ENCODE measurements around the gene GMCL1. TPM values are rescaled to one million over a fixed set of nuclear protein-coding genes. Genes with fewer than 3 reads are reported as not detected.

GMCL1 gene
- total and polyA plus RNA-seq, 9 of the 15 experiments (the other 6 are each of a cell fraction or from before 2014, with no cell fraction given) = 7.0 to 27.3 (median 15.4) TPM

GRCh38 chr2:69828938-69829255 is 563 bp upstream of the GMCL1 start (continued):
- TF ChIP-seq FOXP4 (CRISPR knock-in tag; IDR thresholded peaks at IDR 0.05; ENCODE audit: borderline replicate concordance) = no peak
- TF ChIP-seq NBN (IDR thresholded peaks at IDR 0.05; ENCODE audit: low read depth) = 0 out of 2 replicates have a peak, but pooled peaks have one; percentile 26
- TF ChIP-seq MLLT1 (IDR thresholded peaks at IDR 0.05) = no peak
- TF ChIP-seq SMAD2 (IDR thresholded peaks at IDR 0.05; ENCODE audit: low read depth, low read length) = no peak
- TF ChIP-seq AFF4 (CRISPR knock-in tag; IDR thresholded peaks at IDR 0.05) = no peak
- TF ChIP-seq CREB1 (IDR thresholded peaks at IDR 0.05) = no peak
- no peak for TF ChIP-seq CREB1 (CRISPR knock-in tag; IDR thresholded peaks at IDR 0.05)
- no peak for TF ChIP-seq ARID2 (IDR thresholded peaks at IDR 0.05)
- TF ChIP-seq, protein P1, sequence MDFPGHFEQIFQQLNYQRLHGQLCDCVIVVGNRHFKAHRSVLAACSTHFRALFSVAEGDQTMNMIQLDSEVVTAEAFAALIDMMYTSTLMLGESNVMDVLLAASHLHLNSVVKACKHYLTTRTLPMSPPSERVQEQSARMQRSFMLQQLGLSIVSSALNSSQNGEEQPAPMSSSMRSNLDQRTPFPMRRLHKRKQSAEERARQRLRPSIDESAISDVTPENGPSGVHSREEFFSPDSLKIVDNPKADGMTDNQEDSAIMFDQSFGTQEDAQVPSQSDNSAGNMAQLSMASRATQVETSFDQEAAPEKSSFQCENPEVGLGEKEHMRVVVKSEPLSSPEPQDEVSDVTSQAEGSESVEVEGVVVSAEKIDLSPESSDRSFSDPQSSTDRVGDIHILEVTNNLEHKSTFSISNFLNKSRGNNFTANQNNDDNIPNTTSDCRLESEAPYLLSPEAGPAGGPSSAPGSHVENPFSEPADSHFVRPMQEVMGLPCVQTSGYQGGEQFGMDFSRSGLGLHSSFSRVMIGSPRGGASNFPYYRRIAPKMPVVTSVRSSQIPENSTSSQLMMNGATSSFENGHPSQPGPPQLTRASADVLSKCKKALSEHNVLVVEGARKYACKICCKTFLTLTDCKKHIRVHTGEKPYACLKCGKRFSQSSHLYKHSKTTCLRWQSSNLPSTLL (IDR thresholded peaks at IDR 0.05) = no peak
- TF ChIP-seq PYGO2 (tag; IDR thresholded peaks at IDR 0.05) = no peak
- no peak for TF ChIP-seq HMBOX1 (IDR thresholded peaks at IDR 0.05)
- peak; percentile 56 for TF ChIP-seq KDM5B (IDR thresholded peaks at IDR 0.05; ENCODE audit: insufficient replicate concordance, low read depth, low read length)
- TF ChIP-seq, protein P2, sequence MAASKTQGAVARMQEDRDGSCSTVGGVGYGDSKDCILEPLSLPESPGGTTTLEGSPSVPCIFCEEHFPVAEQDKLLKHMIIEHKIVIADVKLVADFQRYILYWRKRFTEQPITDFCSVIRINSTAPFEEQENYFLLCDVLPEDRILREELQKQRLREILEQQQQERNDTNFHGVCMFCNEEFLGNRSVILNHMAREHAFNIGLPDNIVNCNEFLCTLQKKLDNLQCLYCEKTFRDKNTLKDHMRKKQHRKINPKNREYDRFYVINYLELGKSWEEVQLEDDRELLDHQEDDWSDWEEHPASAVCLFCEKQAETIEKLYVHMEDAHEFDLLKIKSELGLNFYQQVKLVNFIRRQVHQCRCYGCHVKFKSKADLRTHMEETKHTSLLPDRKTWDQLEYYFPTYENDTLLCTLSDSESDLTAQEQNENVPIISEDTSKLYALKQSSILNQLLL (CRISPR knock-in tag; IDR thresholded peaks at IDR 0.05; ENCODE audit: borderline replicate concordance) = no peak
- peak in 1 of 3 experiments; percentile 26 for TF ChIP-seq YY1 (IDR thresholded peaks at IDR 0.05; ENCODE audit: borderline replicate concordance in 1 of 3, control insufficient read depth in 1 of 3, extremely low read depth in 1 of 3, insufficient read depth in 3 of 3, insufficient read length in 1 of 3, insufficient replicate concordance in 2 of 3, low read depth in 1 of 3, low read length in 2 of 3)
- no peak for TF ChIP-seq ZNF507 (tag; conservative IDR thresholded peaks at IDR 0.05)
